GM18507 (cell line): ENCODE results near the gene CCDC34.
A peak's percentile ranks its signal among the peaks of the same experiment; 100 is the strongest.

Source experiments
- DNase-seq: peaks from one replicate; pipeline ENCODE4 v3.0.0; 2011; ENCODE audit warnings: low read depth; ENCODE audit not compliant: insufficient read length; ENCODE audit errors: extremely low spot score
- FAIRE-seq: peaks from 2 replicates; lab custom pipeline; 2011; peaks lifted over from hg19 to GRCh38; lab: Jason Lieb, UNC

CCDC34 gene, protein sequence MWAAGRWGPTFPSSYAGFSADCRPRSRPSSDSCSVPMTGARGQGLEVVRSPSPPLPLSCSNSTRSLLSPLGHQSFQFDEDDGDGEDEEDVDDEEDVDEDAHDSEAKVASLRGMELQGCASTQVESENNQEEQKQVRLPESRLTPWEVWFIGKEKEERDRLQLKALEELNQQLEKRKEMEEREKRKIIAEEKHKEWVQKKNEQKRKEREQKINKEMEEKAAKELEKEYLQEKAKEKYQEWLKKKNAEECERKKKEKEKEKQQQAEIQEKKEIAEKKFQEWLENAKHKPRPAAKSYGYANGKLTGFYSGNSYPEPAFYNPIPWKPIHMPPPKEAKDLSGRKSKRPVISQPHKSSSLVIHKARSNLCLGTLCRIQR

DNA sequence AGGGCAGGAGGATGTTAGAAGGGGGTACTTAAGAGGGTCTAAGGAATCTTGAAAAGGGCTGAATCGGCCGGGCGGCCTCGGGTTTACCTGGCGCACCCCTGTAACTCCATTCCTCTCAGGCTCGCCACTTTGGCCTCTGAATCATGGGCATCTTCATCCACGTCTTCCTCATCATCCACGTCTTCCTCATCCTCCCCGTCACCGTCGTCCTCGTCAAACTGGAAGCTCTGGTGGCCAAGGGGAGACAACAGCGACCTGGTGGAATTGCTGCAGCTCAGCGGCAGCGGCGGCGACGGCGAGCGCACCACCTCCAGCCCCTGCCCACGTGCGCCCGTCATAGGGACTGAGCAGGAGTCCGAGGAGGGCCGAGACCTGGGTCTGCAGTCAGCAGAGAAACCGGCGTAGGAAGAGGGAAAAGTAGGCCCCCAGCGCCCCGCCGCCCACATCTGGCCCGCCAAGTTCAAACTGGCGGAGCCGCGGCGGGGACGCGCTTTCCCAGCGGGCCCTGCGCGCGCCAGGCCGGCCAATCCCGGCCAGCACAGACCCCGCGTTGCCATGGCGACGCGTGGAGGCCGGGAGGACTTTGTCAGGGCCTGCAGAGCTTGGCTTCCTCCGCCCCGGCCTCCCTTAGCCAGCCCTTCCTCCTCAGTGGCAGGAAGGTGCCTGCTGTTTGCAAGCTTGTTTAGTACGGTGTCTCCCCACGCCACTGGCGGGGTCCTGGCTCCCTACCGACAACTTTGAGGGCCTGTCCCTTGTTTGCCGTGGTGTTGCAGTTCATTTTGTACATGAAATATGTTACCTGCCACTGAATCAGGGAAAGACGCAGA lies at the start of gene CCDC34:
Gene CCDC34 (minus strand): TSS at position 467 of the 827 bp plus-strand sequence. CDS start 21 bp downstream, at position 446.
- DNase-seq: peak; percentile 93
- FAIRE-seq: peak; percentile 87

DNA sequence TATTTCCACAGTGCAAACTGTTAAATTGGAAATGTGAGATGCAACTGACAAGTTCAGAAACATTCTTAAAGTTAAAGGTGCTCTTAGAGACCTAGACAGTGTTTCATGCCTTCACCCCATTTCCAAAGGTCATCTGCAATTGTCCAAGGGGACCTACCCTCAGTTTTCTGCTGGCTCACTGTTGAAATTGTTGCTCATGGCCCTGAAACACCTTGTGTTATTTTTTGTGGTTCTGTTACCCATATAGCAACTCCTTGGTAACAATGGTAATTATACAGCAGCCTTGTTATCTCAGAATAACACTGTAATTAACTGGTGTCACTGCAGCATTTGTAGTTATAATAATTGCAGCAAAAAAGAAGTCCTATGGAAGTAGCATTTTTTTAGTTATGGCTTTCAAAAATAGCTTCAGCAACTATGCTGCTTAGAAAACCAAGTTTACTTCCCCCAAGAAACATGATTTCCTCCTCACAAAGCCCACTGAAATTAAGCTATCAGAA lies 49.2 kb upstream of the CCDC34 start:
- FAIRE-seq: no peak
- DNase-seq: no peak

DNA sequence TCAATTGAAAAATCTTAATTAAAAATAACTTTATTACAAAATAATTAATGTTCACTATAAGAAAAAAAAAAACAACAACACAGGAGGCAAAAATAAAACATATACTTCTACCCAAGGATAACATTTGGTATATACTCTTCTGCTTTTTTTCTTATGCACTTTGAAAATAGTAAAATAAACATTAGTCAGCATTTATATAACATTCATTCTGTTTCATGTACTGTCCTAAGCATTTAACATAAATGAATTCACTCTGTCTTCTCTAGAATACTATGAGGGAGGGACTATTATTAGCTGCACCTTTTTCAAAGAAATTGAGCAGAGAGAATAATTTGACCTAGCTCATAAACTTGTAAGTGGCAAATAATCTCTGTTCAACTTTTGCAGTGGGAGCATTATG lies 48.3 kb upstream of the CCDC34 start:
- DNase-seq: no peak
- FAIRE-seq: no peak

DNA sequence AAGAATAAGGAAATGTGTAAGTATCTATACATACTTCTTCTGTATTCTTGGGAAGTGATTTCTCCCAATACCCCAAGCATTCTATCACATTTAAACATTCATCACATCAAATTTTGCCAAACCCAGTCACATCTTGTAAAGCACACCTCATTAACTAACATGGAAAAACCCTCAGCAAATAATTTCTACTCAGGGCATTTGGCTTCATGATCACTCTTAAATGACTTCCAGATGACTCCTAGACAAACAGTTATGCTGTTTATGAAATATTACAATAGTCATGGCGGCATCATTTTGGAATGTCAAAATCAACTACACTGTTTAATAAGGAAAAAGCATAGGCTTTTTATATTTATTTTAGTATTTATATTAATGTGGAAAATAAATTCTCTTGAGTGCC lies 47.3 kb upstream of the CCDC34 start:
- FAIRE-seq: no peak
- no peak for DNase-seq

DNA sequence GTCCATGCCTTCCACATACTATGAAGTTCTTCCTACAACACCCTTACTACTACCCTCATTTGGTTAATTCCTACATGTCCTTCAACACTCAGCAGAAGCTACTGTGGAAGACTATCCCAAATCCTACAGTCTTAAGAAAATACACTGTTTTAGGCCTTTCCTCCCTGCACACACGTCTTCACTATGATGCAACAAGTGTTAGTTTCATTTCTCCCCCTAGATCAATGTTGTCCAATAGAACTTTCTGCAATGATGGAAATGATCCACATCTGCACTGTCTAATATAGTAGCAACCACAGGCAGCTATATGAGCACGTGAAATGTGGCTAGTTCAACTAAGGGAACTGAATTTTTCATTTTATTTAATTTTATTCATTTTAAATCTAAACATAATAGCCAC lies 46.7 kb upstream of the CCDC34 start:
- DNase-seq: no peak
- no peak for FAIRE-seq

DNA sequence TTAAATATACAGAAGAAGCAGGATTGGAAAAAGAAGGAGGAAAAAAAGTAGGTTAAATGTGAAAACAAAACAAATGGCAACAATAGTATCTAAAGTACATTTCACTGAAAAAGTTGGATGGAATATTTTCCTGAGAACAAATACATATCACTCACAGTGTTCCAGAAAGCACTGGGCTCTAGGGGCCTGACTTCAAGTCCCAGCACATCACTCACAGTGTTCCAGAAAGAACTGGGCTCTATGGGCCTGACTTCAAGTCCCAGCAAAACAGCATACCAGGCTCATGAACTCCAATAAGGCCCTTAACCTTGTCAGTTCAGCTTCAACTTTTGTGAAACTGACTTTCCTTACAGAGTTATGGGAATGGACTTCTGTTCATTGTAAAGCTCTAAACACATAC lies 46.0 kb upstream of the CCDC34 start:
- FAIRE-seq: no peak
- no peak for DNase-seq

DNA sequence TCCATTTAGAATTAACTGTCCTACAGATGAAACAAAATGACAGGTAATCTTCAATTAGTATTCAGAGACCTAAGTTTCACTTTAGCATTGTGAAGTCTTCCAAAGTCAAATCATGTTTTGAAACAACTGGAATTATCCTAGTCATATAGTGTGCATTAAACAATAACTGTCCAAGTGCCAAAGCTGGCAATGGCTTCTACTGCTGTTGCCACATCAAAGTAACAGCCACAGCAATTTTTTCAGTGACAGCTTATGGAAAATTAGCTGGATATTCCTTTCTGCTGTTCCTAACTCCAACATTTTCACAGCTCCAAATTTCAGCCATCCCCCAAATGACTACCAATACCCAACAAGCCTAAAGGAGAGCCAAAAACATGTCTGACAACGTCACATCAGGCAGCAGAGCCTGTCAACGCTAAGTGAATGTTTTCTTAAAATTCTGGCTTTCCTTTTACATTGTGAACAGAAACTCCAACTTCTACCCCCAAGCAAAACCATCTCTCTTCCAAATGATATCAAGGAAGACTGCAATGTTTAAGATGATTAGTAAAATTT lies 45.3 kb upstream of the CCDC34 start:
- no peak for DNase-seq

DNA sequence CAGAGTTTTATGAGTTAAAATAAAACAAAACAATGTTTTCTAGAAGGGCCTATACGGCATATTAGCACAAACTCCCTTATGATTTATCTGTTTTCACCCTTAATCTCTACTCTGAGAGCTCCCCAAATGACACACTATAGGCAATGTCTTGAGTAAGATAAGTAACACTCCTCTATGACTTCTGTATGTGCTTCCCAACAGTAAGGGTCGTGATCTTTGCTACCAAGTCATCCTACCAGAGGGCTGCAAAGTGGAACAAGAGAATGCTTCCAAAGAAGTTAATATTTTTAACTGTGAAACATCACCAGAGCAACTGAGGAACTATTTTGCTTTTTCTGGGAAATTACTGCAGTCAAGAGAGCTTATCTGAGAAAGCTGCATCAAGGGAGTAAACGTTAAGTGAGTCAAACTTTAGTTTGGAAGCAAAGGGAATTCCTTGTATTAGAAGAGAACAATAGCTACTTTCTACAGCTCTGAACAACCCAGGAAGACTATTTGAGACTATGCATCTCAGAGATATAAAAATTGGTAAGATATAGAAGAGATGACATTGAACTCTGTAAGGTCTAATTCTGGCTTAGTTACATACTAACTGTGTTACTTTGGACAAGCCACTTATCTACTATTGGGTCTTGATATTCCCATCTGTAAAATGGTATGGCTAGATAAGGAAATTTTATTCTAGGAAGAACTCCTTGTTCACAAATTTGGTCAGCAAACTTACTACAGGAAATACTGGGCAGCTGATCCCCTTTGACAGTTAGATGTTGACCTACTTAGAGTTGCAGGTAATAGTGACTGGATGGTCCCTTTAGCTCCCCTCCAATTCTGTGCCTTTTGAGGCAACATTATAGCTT lies 43.7 kb upstream of the CCDC34 start:
- DNase-seq: no peak
- FAIRE-seq: no peak

More for the DNA sequence above, 45.3 kb upstream of the CCDC34 start:
- no peak for FAIRE-seq

DNA sequence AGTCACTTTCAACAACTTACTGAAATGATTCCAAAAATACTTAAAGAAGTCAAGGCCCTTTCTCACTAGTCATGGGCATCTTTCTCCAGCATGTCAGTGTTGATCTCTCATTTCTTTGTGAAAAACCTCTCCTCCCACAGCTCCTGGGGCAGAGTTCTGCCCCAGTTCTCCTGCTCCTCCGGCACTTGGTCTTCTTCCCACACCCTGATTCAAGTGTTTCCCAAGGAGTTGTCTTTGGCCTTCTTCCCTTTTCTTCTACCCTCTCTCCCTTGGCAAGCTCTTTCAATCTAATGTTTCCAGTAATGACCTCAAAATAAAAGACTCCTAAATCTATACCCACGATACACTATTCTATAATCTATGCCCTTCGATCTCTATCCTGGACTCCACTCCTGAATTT lies 42.1 kb upstream of the CCDC34 start:
- DNase-seq (no peak), FAIRE-seq (no peak)

DNA sequence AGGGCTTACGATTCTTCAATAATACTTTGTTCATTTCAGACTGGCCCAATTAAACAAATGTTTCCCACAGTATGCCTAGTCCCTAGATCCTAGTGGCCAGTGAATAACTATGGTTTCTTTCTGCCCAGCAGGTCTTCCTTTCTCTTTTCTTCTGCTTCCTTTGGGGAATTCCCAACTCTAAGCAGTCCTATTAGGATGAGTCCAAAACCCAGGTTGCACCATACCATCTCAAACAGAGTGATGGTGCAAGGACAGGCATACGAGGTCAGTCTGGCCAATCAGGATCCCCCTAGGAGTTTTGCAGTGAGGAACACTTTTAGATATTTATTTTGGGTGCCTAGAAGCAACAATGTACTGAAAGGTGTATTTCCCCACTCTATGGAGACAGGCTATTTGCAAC lies 41.4 kb upstream of the CCDC34 start:
- FAIRE-seq (no peak), DNase-seq (no peak)

DNA sequence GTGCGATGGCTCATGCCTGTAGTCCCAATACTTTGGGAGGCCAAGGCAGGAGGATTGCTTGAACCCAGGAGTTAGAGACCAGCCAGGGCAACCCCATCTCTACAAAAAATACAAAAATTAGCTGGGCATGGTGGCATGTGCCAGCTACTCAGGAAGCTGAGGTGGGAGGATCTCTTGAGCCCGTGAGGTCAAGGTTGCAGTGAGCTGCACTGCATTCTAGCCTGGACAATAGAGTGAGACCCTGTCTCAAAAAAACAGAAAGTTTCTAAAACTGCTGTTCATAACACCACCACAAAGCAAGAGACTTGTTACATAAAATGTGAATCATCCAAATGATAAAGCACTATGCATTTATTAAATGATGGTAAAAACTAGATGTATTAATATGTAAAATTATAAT lies 40.2 kb upstream of the CCDC34 start:
- FAIRE-seq (no peak), DNase-seq (no peak)

DNA sequence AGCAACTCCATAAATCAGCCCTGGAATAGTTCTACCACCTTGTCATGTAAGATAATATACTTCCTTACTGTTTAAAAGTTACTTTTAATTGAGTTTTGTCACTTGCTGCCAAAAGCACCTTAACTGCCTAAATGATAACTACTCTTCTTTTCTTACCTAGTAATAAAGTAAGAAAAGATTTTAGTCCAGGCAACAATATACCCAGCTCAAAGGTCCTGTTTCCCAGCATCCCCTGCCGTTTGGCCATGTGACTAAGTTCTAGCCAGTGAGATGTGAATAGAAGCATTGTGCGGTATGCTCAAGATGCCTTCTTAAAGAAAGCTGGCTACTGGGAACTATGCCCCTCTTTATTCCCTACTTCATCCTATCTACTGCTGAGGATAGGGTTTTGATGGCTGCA lies 39.4 kb upstream of the CCDC34 start:
- FAIRE-seq (no peak), DNase-seq (no peak)

DNA sequence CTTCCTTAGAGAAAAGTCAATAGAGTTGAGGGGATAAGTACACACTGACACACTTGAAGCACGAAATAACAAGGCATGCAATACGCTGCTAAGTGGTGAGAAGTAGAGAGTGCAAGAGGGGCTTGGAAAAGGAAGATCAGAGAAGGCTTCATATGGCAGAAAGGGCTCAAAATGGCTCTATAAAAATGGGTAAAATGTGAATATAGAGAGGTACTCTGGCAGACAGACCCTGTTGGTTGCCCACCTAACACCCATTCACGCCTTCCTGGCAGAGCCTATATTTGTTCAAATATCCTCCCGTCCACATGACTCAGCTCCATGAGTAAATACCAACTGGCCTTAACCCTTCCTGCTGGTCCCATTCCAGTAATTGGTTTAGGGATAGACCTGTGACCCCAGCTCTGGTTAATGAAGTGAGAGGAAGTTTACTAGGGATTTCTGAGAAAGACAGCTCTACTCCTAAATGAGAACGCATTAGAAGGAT lies 38.9 kb upstream of the CCDC34 start:
- DNase-seq: no peak
- no peak for FAIRE-seq

DNA sequence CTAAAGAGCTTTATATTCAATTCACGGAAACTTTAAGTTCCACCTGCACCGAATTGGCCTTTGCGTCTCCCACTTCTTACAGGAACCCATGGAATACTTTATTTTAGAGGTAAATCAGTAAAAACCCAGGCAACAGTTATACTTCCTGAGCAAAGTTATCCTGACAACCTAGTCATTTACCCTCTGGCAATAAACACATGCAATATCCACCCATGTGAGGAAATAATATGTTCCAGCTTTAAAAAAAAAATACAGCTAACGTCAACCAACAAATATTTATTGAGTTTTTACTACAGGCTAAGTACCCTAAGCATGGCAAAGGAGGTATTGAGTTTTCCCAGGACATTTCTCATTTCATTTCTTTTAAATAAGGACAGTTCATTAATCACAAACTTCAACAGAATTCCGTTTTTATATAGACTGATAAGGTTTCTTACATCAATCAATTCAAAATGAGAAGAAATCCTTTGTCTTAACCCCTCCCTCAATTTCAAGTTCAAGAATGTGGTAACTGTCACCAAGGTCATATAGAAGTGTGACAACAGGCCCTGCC lies 38.3 kb upstream of the CCDC34 start:
- FAIRE-seq (no peak), DNase-seq (no peak)

DNA sequence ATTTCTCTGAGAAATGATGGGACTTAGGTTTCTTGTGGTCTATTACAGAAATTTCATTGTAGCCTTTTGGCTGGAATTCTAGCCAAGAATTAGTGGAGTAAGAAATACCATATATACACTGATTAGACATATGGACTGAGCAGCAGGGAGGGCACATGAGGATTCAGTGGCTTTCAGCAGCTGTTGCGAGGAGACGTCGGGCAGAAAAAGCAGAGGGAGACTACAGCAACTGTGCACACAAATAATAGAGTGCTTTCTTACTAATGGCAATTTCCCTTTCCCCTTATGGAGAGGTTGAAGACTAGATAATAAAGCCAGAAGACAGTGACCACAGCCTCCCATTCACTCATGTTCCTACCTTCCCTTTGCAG lies 35.4 kb upstream of the CCDC34 start:
- no peak for FAIRE-seq
- no peak for DNase-seq

DNA sequence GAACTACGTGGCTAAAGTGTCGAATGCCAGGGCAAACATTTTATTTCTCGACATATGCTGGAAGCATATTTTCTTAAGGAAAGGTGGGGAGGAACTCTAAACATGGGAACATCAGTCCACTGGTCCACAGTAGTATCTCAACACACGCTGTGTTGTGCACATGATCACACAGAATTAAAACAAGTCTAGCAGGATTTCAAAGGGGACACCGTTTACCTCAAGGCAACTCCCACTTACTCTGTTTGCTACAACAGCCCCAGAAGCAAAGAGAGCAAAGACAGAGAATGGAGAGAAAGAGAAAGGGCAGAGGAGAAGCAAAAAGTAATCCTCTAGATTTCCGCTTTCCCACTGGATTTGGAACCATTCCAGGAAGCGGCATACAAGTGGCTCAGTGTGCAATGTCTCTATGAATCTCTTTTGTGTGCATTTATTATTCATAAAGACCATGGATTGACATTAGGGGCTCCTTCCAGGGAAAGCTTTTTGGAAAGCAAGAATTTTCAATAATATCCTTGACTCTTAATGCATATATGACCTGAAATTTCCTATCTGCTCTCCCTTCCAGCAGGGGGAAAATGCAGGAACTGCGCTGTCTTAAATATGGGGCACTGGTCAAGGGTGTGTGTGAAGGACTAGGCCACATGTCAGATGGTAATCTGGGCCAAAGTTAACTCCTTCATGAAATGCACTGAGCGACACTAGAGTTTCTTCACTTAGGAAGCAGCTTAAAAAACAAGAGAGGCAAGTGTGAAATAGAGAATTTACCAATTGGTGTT lies 34.8 kb upstream of the CCDC34 start:
- DNase-seq (no peak), FAIRE-seq (no peak)

DNA sequence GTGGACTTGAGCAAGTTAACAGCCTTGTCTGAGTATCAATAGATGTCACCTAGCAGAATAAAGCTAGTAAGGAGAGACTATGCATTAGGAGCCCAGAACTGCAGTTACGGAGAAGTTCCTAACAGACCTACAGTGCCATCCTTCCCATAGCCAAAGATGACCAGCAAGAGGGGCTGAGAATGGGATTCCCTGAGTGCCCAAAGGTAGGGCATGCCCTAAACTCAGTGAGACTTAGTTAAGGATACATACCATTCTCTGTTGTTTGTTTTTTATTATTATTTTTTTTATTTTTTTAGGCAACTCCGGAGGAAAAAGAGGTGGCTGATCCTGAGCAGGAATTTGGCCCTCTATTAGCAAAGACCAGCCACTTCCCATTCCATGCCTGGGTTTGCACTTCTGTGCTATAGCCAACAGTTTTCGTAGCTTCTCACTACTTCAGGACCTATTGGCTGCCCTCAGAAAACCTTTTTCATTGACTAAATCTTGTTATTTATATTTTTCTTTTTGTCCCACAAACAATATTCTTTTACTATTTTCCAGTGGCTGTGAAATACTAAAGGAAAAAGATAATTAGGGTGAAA lies 33.3 kb upstream of the CCDC34 start:
- DNase-seq (no peak), FAIRE-seq (no peak)
